ENCODE data around the gene CFAP221.

CFAP221 gene

GRCh38 chr2:119516121-119516520, 28.1 kb upstream of the CFAP221 start:
- H3K4me3 ChIP-seq (ENCODE audit: low read depth, low read length) = no peak overlapping the region
- no peak for TF ChIP-seq CTCF (IDR thresholded peaks at IDR 0.05; ENCODE audit: low read depth, low read length, missing control alignments)

GRCh38 chr2:119517433-119517832, 26.8 kb upstream of the CFAP221 start:
- peak; percentile 29 for DNase-seq (ENCODE audit: low read depth)
- no peak overlapping the region for H3K4me3 ChIP-seq (ENCODE audit: low read depth, low read length)
- peak; percentile 90 for TF ChIP-seq CTCF (IDR thresholded peaks at IDR 0.05; ENCODE audit: low read depth, low read length, missing control alignments)

More at GRCh38 chr2:119516121-119516520, 28.1 kb upstream of the CFAP221 start:
- DNase-seq (ENCODE audit: low read depth) = no peak

- no peak overlapping the region for H3K4me3 ChIP-seq (ENCODE audit: low read depth, low read length)
- no peak for TF ChIP-seq CTCF (IDR thresholded peaks at IDR 0.05; ENCODE audit: low read depth, low read length, missing control alignments)
- no peak for DNase-seq (ENCODE audit: low read depth)
These were observed 25.7 kb upstream of the CFAP221 start for GRCh38 chr2:119518401-119519056.

- H3K4me3 ChIP-seq (ENCODE audit: low read depth, low read length) = no peak overlapping the region
These were observed 25.2 kb upstream of the CFAP221 start for GRCh38 chr2:119519057-119519408.

GRCh38 chr2:119520696-119521432, 23.4 kb upstream of the CFAP221 start:
- H3K4me3 ChIP-seq (ENCODE audit: low read depth, low read length) = no peak overlapping the region
- no peak for TF ChIP-seq CTCF (IDR thresholded peaks at IDR 0.05; ENCODE audit: low read depth, low read length, missing control alignments)
- no peak for DNase-seq (ENCODE audit: low read depth)

More at GRCh38 chr2:119519057-119519408, 25.2 kb upstream of the CFAP221 start:
- TF ChIP-seq CTCF (IDR thresholded peaks at IDR 0.05; ENCODE audit: low read depth, low read length, missing control alignments) = no peak
- no peak for DNase-seq (ENCODE audit: low read depth)

GRCh38 chr2:119521433-119522050, 22.7 kb upstream of the CFAP221 start:
- no peak for DNase-seq (ENCODE audit: low read depth)
- no peak overlapping the region for H3K4me3 ChIP-seq (ENCODE audit: low read depth, low read length)
- no peak for TF ChIP-seq CTCF (IDR thresholded peaks at IDR 0.05; ENCODE audit: low read depth, low read length, missing control alignments)
